Activated naive CD4-positive, alpha-beta T cell treated with anti-CD3 and anti-CD28 coated beads, Interleukin-2, amount 50 U/mL, for 72 hours (primary cell): ENCODE data around the gene DBH. TPM values are rescaled to one million over a fixed set of nuclear protein-coding genes. Genes with fewer than 3 reads are reported as not detected.
A peak's percentile ranks its signal among the peaks of the same experiment; 100 is the strongest.

Experiments
- ATAC-seq, 2 donors: fragments of 150-1000 bp; cut with Tn5 transposase; 2 replicates each; pipeline ENCODE4 v1.10.0; 2021; ENCODE audit warnings: mild to moderate bottlenecking in 2 of 2, moderate library complexity in 2 of 2
- DNase-seq, 2 donors: peaks; one replicate each; pipeline ENCODE4 v3.0.0; 2021 to 2022; ENCODE audit warnings: low spot score in 2 of 2
- H3K27ac Mint-ChIP-seq, 2 donors: one replicate each; pipeline ENCODE4 v1.8.0; 2022; ENCODE audit warnings: mild to moderate bottlenecking in 2 of 2, mixed read lengths in 2 of 2
- H3K36me3 Mint-ChIP-seq, 2 donors: one replicate each; pipeline ENCODE4 v1.8.0; 2022; ENCODE audit warnings: mixed read lengths in 2 of 2
- H3K9me3 Mint-ChIP-seq, 2 donors: one replicate each; pipeline ENCODE4 v1.8.0; 2022; ENCODE audit warnings: mixed read lengths in 2 of 2
- total RNA-seq, 2 donors: library from RNA; stranded (reverse); gene quantifications; one replicate each; pipeline ENCODE4 v1.2.3, GENCODE V29; 2022

DBH gene
- total RNA-seq, 2 donors from 2014 or later = not detected

DNA sequence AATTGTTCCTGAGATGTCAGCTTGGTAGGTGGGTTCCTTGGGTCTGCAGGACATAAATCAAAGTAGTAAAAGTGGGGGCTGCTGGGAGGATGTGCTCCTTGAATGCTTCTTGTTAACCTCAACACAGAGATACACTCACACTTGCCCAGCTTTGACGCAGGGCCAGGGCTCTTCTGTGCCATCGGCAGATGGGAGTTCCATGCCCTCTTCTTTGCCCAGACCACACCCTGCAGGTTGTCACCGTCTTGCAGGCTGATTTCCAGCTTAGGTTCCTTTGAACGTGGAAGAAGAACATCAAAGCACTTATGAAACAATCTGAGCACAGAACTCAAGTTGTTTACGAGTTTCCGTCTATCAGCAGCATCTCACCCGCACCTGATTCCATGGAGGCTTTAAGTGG lies 11.0 kb downstream of the DBH start:
- ATAC-seq (no peak), DNase-seq (no peak)
- Mint-ChIP-seq H3K9me3 (no peaks in the 10 kb centered on the region), H3K36me3 (no peaks in the 10 kb centered on the region), H3K27ac (no peak overlapping the region)

DNA sequence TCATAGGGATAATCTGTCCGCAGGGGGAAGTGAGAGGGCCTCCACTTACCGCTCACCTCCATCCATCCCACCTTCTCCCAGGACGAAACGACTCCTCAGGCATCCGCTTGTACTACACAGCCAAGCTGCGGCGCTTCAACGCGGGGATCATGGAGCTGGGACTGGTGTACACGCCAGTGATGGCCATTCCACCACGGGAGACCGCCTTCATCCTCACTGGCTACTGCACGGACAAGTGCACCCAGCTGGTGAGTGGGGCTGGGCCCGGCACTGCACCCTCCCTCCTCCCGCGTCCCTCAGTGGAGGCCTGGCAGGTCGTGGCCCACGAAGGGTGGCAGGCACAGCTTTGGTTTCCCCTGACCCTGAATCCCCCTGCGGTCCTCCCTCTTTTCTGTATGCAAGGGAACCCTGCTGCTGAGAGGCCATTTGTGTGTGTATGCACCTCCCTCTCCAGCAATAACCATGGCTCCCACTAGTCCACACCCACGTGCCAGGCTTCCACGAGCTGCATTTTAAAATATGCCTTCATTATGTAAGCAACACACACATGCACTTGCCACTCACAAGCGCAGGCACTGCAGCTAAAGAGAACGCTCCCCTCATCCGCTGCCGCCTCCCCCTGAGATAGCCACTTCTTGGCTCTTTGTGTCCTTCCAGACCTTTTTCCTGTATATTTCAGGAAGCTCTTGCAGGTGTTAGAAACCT lies 11.8 kb downstream of the DBH start:
- Mint-ChIP-seq H3K36me3 (no peaks in the 10 kb centered on the region), H3K27ac (peak overlapping the region in 1 of 2 donors; percentile 14), H3K9me3 (no peaks in the 10 kb centered on the region)
- DNase-seq (no peak), ATAC-seq (no peak)

DNA sequence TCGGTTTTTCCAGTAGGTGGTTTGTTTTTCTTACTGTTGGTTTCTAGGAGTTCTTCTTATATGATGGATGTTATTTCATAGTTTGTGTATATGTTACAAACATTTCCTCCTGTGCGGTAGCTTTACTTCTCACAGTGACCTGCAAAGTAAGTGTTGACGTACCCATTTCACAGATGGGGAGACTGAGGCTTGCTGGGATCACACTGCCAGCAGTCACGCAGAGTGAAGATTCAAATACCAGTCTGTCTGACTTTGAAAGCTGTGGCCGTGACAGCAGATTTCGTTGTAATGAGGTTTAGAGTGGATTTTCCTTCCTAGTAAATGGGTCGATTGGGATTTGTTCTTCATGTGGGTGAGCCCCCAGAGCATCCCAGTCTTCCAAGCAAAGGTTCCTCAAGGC lies 13.0 kb downstream of the DBH start:
- no peak for DNase-seq
- Mint-ChIP-seq H3K9me3 (no peaks in the 10 kb centered on the region), H3K36me3 (no peaks in the 10 kb centered on the region), H3K27ac (no peak overlapping the region)
- no peak for ATAC-seq

DNA sequence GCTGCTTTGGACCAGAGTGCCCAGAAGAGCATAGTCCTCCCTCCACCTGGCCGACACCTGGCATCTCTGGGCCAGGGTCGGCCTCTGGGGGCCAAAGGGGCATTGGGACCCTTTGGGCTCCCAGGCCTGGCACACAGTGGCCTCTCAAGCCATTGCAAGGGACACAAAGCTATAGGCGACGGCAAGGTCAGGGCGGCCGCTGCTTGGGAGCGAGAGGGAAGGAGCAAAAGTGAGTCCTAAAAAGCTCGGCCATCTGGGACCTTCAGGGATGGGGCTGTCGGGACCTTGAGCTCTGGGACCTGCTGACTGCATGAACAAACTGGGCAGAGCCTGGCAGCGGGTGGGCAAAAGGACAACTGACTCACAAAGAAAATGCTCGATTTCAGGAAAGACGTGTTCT lies 13.9 kb downstream of the DBH start:
- DNase-seq = no peak
- Mint-ChIP-seq H3K36me3 (no peaks in the 10 kb centered on the region), H3K9me3 (no peaks in the 10 kb centered on the region), H3K27ac (no peak overlapping the region)
- ATAC-seq = no peak

DNA sequence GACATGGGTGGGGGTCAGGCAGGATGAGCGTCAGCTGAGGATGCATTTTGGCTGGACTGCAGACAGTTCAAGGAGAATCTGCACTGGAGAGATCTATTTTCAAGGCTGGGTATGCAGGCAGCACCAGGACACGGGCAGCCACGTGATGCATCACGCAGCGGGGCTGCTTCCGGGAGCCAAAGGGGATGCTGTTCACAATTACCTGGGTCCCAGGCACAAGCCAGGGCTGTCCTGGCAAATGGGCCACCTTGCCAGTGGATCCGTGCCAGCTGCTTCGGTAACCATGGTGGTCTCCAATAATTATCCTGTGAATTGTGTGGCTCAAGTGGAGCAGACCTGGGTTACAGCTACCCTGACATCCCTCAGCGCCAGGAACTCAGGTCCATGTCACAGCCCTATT lies 17.5 kb downstream of the DBH start:
- ATAC-seq (no peak), DNase-seq (no peak)
- Mint-ChIP-seq H3K36me3 (no peaks in the 10 kb centered on the region), H3K9me3 (no peaks in the 10 kb centered on the region), H3K27ac (no peak overlapping the region)

DNA sequence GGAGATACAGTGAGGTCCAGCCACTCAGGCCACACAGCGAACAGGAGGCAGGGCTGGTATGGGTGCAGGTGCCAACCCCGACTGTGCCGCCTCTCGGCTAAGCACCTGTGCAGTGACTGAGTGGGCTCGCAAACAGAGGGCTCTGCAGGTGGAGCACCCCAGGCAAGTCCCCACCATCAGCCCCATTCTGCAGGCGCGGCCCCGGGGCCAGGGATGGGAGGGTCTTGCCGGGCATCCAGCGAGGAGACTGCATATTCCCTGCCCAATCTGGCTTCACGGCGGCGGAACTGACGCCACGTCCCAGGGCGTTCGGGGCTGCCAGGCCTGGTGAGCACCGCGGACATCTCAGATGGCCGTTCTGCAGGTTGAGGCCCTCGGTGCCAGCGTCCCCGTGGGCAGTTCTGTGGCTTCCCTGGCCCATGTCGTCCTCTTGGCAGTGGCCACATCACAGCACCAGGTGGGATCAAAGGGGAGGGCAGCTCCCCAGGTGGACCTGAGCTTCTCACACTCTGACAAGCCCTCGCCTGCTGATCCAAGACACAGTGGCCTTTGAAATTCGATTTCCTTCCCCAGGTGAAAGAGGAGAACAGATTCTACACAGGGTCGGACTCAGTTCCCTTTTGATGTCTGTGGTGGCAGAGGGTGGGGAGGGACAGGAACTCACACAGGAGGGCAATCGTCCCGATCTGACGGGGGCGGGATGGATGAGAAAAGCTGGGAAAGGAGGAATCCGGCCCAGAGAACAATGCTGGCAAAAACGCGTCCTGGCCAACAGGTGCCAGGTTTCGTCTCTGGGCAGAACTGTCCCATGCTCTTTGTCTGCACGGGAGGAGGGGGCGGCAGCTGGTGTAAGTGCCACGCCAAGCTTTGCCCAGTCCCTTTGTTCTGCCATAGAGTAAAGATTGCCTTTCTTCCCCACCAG lies 18.8 kb downstream of the DBH start:
- DNase-seq = no peak
- Mint-ChIP-seq H3K36me3 (no peaks in the 10 kb centered on the region), H3K27ac (no peak overlapping the region), H3K9me3 (no peaks in the 10 kb centered on the region)
- no peak for ATAC-seq

DNA sequence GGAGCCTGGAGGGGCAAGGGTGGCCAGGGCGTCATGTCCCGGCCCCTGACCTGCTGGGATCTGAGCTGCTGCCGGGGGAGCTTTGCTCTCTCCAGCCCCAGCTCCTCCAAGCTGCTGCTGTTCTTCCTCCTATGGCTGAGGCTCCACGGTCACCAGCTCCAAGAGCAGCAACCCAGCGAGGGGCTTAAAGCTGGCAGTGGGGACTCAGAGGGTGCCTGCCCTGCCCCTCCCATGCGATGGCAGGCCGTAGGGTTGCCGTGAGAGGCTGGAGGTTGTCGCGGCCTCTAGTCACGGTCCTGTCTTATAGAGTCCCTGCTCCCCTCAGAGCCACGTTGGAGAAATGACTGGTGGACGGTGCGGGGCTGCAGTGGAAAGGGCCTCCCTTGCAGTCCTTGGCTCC lies 19.5 kb downstream of the DBH start:
- H3K9me3 Mint-ChIP-seq = no peaks in the 10 kb centered on the region
- DNase-seq (no peak), ATAC-seq (no peak)
- H3K36me3 Mint-ChIP-seq = no peaks in the 10 kb centered on the region
- H3K27ac Mint-ChIP-seq = no peak overlapping the region

DNA sequence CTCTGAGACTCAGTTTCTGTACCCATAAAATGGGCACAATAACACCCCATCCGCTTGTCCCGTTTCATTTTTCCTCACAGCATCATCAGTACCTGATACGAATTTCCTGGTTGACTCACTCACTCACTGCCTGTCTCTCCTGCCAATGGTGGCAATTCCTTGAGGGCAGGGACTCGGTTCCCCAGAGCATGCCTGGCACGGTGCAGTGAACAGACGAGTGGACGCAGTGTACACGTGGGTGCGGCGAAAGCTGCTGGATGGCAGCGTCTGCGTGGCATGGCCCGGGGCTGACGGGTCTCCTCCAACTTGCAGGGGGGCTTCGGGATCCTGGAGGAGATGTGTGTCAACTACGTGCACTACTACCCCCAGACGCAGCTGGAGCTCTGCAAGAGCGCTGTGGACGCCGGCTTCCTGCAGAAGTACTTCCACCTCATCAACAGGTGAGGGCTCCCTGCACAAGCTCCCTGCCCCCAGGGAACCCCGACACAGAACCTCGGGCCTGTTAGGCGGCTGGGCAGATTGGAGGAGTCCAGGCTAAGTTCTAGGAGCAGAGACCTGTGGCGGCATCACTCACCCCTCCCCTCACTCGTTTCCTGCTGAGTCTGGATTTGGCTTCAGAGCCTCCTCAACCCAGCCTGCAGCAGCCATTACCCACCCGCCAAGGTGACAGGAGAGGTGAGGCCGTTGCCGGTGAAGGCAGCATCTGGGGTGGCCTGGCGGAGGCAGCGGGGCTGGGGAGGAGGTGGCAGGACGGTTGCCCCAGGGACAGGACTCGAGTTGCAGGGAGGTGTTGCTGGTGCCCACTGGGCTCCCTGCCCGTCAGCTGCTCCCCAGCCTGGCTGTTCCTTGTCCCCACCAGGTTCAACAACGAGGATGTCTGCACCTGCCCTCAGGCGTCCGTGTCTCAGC lies 20.3 kb downstream of the DBH start:
- Mint-ChIP-seq H3K27ac (peak overlapping the region in 1 of 2 donors; percentile 22), H3K9me3 (no peaks in the 10 kb centered on the region), H3K36me3 (no peaks in the 10 kb centered on the region)
- DNase-seq (peak in 1 of 2 donors; percentile 19), ATAC-seq (peak; percentile 21 to 45)

DNA sequence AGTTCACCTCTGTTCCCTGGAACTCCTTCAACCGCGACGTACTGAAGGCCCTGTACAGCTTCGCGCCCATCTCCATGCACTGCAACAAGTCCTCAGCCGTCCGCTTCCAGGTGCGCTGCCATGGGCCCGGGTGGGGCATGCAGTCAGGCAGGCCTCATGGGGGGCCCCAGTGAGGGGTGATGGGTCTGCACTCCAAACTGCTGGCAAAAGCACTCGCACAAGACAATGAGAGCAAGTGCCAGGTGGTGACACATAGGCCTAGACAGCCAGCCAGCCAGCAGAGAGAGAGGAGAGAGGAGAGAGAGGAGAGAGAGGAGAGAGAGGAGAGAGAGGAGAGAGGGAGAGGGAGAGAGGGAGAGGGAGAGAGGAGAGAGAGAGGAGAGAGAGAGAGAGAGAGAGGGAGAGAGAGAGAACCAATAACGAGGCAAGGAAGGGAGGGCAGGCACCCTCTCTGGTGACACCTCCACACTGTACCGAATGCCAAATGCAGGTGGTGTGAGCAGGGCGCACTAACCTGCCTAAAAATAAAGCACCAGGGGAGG lies 21.0 kb downstream of the DBH start:
- no peak for ATAC-seq
- Mint-ChIP-seq H3K9me3 (no peaks in the 10 kb centered on the region), H3K27ac (no peak overlapping the region), H3K36me3 (no peaks in the 10 kb centered on the region)
- DNase-seq = no peak

DNA sequence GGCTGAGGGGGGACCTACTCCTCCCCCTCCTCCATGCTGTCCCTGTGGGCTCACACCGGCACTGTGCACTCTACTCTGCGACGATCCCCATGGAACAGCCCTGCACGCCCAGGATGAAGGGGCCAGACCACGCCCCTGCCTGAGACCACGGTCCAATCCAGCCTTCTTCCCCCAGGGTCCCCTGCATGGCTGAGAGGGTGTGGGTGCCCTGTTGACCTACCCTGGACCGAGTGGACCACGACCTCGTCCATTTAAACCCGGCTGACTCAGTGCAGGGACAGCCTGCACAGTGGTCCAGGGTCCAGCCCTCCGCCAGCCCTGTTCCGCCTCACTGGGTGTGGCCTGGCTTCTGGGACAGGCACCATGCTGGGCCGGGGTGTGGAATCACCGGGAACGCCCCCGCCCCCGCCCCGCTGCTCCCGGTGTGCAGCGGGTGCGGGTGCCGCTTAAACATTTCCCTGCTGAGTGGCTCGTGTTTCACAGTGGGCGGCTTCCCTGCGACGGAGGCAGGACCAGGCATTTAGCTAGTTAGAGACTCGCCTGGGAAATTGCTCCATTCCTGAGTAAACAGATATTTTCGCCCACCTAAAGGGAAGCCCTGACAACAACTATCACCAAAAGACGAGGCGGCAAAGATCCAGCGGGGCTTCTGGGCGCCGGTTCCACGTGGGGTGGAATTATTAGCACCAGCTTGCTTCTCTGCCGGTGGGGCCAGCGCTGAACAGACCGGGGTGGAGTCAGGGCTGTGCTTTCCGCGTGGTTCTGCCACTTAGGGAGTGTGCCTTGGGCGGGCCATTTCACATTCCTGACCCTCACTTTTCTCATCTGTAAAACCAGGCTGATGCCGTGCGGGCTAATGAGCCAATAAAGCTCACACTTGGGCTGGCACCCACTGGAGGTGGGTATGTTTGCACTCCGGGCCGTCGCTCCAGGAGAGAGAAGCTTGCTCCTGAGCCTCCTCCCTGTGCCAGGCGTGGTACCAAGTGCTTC lies 22.6 kb downstream of the DBH start:
- ATAC-seq (peak; percentile 20 to 70), DNase-seq (no peak)
- H3K9me3 Mint-ChIP-seq = no peaks in the 10 kb centered on the region
- no peaks in the 10 kb centered on the region for H3K36me3 Mint-ChIP-seq
- H3K27ac Mint-ChIP-seq = no peak overlapping the region

DNA sequence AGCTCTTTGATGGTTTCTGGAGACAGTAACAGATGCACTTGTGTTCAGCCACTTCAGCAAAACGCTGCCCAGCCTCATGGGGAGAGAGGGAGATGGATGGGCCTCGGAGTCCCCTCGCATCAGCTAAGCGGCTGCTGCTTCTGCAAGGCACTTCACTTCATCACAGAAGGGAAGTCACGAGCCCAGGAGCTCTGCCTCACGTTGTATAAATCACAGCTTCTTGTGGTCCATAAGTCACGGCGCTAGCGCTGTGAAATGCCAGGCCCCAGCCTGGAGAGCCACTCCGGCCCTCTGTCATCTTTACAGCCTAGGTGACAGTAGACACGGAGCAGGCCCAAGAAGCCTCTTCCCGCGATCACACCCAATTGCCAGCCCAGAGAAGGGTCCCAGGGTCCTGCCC lies 23.4 kb downstream of the DBH start:
- no peak overlapping the region for H3K27ac Mint-ChIP-seq

DNA sequence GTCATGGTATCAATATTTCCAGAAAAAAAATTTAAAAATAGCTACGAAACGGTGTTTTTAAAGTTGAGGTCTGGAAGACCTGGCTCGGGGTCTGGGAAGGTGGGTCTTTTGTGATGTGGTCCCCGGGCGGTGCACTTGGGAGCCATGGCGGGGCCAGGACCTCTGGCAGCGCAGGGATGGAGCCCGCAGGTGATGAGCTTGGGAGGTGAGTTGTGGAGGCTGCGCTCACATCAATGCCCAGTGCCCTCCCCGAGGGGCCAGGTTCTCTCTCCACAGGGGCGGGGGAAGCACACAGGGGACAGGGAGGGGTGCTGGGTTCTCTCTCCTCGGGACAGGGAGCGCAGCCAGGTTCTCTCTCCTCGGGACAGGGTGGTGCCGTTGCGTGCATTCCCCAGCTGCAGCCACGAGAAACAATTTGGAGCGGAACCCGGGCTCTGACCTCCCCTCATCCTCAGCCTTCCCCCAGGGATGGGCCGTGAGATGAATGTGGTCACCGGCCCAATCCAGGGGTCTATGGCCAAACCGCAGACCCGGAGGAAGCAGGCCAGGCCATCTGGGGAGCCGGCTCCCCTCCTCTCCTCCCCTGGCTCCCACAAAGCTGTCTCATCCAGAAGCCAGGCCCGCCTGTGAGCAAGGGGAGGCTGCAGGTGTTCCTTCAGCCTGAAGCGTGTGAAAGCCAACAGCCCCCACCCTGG lies 25.8 kb downstream of the DBH start:
- ATAC-seq (no peak), DNase-seq (no peak)
- Mint-ChIP-seq H3K36me3 (no peaks in the 10 kb centered on the region), H3K9me3 (no peaks in the 10 kb centered on the region), H3K27ac (no peak overlapping the region)

More for the DNA sequence above, 23.4 kb downstream of the DBH start:
- Mint-ChIP-seq H3K36me3 (no peaks in the 10 kb centered on the region), H3K9me3 (no peaks in the 10 kb centered on the region)
- no peak for DNase-seq
- no peak for ATAC-seq

DNA sequence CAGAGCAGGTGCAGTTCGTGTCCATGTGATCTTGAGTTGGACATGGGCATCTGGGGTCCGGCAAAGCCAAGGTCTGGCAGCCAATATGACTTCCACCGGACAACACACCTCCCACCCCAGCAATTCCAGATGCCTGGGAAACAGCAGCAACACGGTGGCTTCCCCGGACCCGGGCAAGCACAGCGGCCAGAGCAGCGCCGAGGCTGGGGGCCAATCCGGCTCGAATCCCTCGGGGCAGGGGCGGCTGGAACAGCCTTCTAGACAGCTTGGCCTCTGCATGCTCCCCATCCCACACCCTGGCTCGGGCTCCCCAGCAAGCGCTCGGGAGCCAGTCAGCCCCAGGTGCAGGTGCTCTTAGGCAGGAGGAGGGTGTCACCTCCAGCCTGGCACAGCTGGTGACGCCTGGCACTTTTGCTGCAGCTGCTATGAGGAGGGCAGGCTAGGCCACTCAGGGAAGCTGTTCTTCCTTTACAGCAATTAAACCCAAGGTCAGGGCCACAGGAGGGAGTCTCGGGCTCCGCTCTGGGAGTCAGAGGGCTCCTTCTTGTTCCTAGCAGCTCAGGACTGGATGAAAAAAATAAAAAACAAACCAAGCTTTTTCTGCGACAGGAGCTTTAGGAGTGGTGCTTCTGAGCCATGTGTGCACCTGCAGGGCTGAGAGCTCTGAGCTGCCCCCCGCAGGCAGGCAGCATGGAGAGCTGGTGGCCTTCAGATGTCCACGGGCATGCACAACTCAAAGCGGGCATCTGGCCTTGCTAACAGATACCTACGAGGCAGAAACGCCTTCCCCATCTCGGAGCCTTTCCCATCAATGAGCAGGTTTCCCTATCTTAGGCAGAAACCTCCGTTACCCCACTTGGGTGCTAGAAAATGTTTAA lies 28.2 kb downstream of the DBH start:
- H3K9me3 Mint-ChIP-seq = no peaks in the 10 kb centered on the region
- no peaks in the 10 kb centered on the region for H3K36me3 Mint-ChIP-seq
- no peak for ATAC-seq
- no peak for DNase-seq
- H3K27ac Mint-ChIP-seq = no peak overlapping the region

DNA sequence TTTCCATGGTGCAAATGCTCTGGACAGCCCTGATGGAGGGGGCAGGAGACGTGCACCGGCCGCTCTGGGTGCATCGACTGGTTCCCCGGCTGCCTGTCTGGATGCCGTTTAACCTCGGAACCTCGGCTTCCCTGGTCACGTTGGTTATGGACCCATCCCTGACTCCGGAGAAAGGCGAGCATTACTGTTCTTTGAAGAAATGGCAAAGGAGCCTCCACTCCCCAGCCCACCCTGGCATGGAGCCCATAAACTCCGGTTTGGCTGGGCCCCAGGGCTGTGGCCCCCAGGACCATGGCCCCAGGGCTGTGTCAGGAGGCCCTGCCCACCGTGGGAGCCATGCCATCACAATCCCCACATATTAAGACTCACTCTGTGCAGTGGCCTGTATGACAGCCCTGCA lies 28.9 kb downstream of the DBH start:
- no peak overlapping the region for H3K27ac Mint-ChIP-seq
- no peaks in the 10 kb centered on the region for H3K36me3 Mint-ChIP-seq
- DNase-seq = no peak
- no peaks in the 10 kb centered on the region for H3K9me3 Mint-ChIP-seq
- ATAC-seq = no peak
